Suppressor macrophage treated with lipopolysaccharide for 4 hours (primary cell): ENCODE results near the gene KCNK16.

ENCODE experiments used
- DNase-seq: peaks from one replicate; pipeline ENCODE4 v3.0.0-alpha.2; 2020

The KCNK16 gene

DNA sequence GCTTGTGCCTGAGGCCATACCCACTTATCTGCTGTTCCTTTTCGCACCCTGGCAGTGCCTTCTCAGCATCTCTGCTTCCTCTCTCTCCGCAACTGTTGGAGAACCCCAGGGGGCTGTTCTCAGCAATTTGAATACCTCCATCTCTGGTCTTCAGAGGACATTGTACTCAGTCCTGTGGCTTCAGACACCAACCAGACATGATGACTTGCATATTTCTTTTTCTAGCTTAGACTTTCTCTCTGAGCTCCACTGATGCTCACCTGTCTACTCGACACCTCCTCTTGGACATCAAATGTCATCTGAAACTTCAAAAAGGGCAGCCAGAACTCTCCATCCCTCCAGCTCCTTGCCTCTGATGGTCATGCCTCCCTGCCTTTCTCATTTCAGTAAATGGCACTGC lies 18.9 kb upstream of the KCNK16 start:
- no peak for DNase-seq

DNA sequence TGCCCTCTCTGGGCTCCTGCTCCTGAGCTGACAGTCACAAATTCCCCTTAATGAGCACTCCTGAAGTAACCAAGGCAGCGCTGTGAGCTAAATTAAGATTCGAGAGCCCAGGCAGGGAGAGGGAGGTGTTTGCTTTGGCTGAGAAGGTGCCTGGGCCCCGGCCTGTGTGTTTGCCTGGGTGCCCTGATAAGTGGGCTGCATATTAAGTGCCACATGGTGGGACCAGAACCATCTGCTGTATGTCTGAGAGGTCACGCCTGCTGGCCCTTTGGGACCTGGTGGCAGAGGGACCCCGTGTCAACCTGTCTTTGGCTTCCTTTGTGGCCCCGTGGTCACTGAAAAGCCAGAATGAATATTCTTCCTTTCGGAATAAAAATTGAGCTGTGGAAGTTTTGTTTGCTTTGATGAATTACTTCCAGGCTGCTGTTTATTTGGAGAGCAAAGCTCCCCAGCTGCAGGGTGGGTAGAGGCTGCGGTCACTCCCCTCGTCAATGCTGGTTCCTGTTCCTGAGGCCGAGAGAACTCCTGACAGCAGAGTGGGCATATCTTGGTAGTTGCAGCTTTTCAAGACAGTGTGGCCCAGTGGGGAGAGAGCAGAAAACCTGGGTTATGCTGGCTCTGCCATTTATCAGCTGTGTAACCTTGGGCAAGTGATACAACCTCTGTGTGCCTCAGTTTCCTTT lies 17.5 kb upstream of the KCNK16 start:
- no peak for DNase-seq

DNA sequence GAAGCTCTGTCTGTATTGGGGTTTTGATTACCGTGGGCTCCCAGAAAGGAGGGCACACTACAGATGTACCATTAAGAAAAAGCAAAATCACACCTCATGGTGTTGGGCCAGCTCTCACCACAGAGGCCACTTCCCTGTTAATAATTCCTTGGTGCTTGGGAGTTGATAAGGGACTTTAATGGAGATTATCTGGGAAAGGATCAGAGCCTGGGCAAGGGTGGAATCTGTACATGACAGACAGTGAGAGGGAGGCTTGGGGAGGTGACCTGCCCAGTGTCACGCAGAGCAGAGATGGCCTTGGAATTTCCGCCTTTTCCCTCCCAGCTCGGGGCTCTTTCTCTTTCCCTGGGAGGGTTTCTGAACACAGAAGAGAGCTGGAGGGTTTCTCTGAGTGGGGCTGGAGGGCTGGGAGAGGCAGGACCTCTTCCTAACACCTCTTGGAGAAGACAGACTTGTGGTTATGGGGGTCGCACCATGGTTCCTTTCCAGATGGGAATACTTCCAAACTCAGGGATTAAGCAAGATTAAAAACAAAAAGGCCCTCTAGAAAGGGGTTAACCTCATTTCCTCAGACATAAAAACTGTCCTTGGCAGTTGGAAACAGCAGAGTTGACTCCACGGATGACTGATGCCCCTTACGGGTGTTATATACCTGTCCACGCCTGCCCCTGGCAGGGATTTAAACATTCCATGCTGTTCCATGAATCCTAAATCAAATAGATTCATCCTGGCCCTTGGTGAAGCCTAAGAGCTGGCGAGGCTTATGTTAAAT lies 16.8 kb upstream of the KCNK16 start:
- no peak for DNase-seq

DNA sequence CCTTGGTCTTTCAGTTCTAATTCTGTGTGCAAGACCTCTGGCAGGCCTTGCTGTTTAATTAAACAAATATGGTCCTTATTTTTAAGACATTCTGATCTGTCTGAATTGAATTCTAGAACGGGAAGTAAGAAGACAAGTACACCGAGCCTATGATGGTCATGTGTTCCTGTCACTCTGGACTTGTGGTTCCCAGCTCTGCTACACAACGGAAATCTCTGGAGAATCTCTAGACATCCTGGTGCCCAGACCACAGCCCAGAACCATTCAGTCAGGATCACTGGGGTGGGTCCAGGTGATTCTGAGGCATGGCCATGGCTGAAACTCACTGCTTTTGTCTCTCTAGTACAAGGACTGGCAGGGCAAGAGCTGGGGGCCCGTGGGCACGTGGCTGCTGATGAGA lies 15.9 kb upstream of the KCNK16 start:
- peak; percentile 18 for DNase-seq

DNA sequence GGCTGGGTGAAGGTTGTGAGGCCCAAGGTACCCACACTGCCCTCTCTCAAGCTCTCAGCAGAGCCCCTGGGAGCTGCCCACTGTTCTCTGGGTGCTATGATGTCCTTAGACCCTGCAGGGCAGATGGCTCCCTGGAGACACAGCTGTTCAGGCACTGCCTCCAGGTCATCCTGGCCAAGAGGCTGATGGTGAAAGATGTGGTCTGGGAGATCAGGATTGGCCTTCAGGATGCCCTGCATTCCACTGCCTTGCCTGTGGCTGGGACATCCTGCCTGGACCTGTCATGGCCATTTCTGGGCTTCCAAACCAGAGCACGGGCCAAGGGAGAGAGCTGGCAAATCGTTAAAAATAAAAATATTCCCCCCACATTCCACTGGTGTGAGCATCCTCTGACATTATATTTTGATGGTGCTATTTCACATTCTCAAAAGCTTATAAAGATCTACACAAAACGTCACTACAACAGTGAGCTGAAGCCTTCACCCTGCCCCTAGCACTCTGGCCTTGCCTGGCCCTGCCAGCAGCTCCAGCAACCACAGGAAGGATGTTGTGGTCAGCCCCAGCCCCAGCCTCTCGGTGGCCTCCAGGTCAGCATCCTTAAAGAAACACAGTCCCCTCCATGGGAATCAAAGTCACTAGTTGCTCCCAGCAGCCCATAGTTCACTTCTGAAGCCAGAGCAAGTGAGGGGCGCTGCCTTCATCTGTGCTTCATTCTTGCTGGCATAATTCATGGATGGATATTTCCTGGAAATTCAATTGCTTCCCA lies 13.5 kb upstream of the KCNK16 start:
- DNase-seq: peak; percentile 25

DNA sequence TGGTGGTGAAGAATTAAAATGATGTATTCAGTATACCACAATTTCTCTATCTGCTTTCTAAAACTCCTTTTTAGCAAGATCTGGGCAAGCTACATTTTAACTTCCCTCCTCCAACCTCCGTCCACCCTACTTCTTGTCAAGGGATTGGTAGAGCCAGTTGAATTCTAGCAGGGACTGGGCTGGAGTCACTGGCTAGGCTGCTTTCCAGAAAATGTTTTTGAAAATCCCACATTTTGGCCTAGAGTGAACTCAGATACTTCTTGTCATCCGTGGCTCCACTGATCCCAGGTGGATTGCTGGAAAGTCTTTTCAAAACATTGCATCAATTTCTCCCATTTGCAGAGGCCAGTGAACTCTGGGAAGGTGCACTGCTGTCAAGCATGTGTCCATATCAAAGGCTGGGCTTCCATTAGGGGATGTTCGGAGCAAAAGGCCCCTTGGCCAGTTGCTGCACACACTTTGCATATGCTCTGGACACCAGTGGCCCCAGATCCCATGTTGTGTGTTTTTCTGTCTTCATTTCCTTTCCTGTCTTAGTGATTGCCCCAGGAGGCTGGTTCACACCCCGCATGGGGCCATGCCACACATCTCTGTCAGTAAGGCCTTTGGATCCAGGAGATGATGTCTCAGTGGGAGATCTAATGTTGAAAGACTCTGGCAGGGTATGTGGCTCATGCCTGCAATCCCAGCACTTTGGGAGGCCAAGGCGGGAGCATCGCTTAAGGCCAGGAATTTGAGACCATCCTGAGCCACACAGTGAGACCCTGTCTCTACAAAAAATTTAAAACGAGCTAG lies 11.3 kb upstream of the KCNK16 start:
- DNase-seq: no peak

DNA sequence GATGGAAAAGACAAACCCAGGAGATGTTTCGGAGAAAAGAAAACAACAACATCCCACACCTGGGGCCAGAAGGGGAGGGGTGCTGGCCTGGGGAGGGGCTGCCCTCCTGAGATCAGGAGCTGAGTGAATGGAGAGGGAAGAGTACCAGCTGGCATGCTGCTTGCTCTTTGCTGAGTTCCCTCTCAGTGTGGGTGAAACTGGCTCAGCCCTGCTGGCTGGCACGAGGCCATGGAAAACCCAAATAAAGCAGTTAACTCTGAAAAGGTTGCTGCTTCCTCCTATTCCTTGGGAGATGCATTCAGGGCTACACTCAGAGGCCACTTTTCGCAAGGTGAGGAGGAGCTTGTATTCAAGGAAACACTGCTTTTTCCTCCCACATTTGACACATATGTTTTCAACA lies 8.0 kb upstream of the KCNK16 start:
- peak; percentile 23 for DNase-seq

DNA sequence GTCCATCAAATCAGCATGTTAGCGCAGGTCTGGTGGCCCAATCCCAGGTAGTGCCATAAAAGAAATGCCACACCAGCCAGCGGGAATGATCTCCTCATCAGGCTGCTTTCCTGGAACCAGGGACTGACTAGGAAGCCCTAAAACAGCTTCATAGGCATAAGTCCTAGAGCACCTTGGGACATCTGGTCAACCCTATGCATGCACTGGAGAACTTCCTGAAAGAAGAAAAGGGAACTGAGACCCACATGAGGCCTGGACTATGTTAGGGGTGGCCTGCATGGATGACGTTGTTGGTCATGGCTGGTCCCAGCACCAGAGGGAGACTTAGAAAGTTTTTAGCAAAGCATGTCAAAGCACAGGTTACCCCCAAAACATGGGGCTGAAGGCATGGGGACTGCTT lies 7.6 kb upstream of the KCNK16 start:
- DNase-seq: peak; percentile 80

DNA sequence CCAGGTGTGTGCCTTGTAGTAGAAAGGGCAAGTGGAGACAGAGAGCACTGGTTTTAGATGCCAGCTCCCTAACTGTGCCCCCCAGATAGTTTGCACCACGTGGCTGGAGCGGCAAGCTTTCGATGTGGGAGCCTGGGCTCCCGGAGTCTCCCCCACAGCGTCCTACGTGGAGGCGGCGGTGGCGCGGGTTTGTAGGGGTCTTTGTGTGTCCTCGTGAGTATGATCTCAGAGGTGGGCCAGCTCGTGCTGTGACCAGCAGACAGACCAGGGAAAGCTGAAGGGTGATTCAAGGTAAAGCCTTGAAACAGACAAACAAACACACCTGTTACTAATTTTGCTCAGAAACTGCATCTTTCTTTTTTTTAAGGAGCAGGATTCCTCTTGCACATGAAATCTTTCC lies 5.6 kb upstream of the KCNK16 start:
- DNase-seq: no peak

DNA sequence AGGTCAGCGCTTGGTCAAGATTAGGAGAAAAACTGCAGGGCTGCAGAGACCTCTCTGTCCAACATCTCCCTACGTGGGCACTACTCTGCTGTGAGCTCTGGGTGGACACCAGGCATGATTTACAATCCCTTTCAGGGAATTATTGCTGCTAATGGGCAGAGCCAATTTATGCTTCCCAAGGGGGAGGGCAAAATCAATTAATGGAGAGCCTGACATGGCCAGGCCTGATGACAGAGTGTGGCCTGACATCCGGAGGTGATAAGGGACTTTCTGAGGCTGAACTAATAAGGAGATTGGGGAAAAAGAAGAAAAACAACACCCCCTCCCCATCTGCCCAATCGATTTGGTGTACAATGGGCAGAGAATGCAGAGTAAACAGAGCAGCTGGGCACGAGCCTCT lies 5.0 kb upstream of the KCNK16 start:
- no peak for DNase-seq

DNA sequence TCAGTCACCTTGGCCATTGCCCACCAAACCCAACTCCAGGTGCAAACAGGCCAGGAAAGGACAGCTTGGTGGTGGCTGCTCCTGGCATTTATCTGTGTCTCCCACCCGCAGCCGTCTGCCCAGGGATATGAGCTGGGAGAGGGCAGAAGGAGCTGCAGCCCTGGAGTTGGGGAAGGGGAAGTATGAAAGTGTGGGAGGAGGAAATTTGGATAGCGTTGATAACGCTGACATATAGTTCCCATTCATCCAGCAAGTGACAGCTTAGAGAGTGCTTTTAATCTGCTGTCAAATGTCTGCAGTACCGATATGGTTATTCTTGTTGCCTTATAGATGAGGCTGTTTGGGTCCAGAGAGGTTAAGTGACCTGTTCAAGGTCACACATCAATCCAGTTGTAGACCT lies 741 bp downstream of the KCNK16 start:
- DNase-seq: no peak

DNA sequence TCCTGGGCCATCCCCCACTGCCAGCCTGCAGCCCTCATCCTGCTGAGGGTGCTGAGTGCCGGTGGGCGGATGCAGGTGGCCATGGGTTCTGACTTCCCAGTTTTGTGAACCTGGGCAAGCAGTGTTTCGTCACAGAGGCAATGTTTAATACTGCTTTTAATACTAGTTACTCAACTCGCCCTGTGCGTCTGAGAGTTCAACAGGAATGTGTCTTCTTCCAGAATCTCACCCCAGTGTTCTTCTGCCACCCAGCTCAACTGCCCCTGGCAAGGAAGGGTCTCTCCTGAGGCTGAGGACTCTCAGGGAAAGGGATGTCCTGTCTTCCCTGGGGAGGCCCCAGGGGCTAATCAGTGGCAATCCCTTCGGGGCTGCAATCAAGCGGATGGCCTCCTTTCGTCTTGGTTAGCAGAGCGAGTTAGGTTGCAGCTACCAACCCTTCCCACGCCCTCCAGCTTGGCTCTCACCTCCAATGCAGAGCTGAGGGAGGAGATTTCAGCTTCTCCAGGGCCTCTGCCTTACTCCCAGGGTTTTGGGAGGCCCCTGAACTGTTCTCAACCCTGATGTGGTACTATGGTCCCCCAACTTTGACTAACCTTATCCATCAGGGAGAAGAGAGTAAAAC lies 2.0 kb downstream of the KCNK16 start:
- no peak for DNase-seq

DNA sequence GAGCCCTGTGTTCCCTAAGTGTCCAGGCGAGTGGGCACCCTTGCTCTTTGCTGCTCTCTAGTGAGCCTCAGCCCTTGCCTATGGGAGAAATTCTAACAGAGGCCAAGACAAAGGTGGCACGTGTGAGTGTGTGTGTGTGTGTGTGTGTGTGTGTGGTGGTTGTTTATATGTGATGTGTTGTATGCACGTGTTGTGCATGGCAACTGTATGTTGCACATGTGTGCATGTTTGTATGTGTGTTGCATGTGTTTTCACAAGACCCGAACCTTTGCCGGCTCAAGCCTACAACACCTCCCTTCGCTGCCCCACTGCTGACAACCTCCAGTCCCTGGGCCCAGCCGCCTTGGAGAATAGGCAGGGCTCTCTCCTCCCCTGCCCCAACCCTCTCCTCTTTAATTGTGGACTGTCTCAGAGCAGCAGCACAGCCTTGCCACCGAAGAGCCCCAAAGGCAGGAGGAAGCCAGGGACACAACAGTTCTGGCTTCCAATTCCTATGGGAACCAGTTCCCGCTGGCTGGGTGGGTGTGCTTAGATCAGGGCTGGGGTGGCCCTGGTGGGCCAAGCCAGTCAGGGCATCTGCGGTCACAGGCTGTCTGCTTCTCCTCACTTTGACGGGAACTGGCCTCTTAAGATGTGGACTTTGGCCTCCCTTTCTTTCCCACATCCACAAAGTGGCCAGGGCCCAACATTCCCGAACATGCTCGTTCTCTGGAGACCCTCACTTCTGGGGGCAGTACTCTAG lies 2.7 kb downstream of the KCNK16 start:
- DNase-seq: no peak

DNA sequence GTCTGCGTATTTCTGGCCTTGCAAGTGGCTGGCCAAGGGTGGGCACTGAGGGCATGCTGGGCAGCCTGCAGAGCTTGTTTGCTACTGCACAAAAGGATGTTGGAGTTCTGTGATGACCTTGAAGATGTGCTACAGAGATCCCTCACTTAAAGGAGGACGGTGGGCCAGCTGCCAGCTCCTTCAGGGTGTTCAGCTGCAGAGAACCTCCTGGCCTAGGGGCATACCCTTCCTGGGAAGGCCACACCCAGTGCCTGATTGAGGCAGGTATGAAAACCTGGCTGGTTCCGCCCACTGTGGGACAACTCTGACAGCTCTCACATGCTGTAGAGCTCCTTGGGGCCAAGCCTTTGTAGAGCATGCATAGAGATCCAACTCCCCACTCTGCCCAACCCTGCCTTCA lies 5.2 kb downstream of the KCNK16 start:
- DNase-seq: no peak

DNA sequence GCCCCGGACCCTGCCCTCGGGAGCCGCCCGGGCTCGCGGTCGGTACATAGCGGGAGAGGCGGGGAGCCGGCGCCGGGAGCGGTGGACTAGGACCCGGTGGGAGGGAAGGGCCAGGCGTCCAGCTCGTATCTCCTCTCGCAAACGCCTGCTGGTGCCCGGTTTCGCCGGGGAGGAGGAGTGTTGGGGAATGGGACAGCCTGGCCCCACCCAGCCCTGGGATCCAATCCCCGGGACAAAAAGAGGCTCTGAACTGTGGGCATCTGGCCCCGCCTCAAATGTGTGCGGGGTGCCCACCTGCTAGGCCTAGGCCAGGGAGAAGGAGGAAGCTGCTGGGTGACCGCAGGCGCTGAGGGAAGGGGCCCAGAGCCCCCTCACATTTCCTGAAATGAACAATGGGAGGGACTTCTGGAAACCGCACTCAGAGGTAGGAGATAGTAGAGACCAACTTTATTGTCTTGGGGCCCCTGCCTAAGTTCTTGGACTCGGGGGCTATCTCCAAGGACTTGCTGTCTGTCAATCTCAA lies 8.2 kb downstream of the KCNK16 start, which contains the start of gene KCNK17:
KCNK17 (minus strand) TSS at position 147 of the 523 bp plus-strand sequence; CDS start at position 48, 99 bp downstream.
- no peak for DNase-seq

DNA sequence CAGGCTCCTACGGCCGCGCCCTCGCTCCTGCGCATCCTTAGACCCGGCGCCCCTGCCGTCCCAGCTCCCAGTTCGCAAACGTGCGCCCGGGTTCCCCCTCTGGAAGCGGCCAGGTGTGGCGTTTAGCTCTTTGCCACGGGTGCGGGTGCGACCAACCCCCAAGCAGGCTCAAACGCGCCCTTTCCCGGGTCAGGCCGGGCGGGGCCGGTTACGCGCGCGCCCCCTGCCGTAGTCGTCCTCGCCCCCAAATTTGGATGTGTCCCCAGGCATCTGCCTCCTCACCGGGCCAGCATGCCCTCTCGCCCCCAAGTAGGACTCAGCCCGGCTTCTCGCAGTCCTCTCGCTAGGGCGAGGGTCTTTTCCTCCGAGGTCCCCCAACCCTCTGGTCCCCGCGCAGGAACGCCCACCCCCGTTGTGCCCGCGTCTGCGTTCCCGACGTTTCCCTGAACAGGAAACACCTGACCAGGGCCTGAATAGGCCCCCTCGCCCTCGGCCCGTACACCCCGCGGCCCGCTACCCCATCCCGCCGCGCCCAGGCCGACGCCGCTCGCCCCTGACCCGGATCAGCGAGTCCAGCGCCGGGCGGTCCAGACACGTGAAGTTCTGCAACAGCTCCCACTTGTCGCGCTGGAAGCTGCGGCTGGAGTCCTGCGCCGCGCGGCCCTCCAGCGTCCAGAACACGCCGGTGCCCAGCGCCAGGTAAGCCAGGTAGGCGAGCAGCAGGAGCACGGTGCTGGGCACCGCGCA lies 8.8 kb downstream of the KCNK16 start:
- no peak for DNase-seq

DNA sequence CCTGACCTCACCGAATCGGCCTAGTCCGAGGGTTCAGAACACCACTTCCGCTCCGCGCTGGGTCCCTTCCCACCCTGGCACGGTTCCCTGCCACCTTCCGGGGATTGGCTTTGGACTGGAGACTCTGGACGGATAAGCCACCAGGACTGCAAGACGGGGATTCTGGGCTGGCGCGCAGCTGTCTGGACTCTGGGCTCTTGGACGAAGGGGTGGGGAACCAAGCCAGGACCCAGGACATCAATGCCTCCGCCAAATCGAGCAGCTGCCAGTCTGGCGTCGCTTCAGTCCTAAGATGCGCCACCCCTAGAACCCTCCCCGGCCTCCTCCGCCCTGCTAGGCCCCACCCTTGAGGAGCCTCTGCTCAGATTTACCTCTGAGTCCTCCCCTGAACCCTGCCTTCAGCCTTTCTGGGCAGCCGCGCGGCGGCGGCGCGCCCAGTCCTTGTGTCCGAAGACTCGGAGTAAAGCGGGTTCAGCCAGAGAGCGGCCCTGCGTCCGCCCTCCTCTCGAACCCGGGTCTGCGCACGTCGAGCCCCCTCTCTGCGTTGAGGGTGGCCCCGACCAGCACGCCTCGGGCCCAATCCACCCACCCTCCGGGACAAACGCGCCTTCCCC lies 9.5 kb downstream of the KCNK16 start:
- DNase-seq: no peak

DNA sequence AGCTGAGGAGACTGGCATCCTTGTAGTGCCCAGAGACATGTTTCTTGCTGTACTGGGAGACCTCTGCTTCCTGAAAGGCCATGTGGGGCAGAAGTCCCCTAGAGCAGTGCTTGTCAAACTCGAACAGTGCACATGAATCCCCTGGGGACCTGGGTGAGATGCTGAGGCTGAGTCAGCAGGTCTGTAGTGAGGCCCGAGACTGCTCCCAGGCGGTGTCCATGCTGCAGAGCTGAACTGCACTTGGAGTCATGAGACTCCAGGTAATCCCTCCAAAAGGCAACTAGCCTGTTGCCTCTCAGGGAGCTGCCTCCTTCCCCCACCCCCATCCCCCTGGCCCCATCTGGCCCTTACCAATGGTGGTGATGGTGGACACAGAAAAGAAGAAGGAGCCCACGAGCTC lies 12.0 kb downstream of the KCNK16 start:
- no peak for DNase-seq

DNA sequence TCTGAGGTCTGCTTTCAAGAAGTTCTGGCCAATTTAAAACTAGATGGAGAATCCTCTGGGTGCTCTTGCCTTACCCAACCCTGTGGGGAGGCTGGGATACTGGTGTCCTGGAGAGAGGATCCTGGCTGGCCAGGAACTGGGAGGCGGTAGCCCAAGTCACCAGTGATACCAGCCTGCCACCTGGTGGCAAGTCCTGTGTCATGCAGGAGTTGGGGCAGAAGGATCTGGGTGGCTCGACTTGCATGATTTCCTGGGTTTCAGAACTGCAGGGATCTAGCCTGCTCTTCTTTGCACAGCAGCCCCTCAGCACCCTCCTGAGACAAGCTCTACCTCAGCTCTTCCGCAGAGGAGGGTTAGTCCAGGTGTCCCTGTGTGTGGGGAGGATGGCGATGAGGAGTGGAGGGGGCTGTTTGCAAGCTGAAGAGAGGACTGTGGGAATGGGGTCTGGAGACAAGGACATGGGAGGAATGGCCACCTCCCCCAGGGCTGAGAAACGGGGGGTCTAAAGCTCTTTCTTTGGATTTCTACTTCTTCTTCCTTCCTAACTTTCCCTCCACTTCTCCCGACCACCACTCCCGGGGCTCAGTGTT lies 12.5 kb downstream of the KCNK16 start:
- DNase-seq: peak; percentile 77

DNA sequence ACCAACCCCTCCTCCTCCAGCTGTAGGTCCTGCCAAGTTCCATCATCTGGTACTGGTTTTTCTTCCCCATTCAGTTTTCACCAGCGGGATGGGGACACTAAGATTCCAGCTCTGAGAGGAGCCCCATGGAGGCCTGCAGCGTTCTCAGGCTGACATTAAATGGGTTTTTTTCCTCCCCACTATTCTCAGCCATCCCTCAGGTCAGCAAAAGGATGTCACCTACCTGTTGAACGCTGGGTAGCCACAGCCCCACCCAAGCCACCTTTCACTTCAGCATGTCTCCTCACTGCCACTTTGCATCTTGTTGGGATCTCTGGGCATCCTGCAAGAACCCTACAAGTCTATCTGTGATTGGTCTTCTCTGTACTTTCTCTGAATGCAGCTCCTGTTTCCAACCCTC lies 15.0 kb downstream of the KCNK16 start:
- DNase-seq: no peak
